K562 (cell line): Measurements from ENCODE around the gene FMOD. TPM values are rescaled to one million over a fixed set of nuclear protein-coding genes. Genes with fewer than 3 reads are reported as not detected.

ENCODE experiments used
- CUX1 ChIP-seq: fragments of 200-800 bp; sonication (Bioruptor generic); IDR thresholded peaks from 2 replicates; pipeline ENCODE4 v1.6.1; 2016; ENCODE audit warnings: missing genetic modification characterization, missing compliant biosample characterization
- ESRRA ChIP-seq: fragments of 450-650 bp; IDR thresholded peaks from 2 replicates; pipeline ENCODE4 v1.6.1; 2014; ENCODE audit warnings: low read depth, mild to moderate bottlenecking, moderate library complexity, borderline replicate concordance
- EZH2 ChIP-seq: IDR thresholded peaks from 2 replicates; pipeline ENCODE4 v1.6.1; 2012; ENCODE audit warnings: low read depth, mild to moderate bottlenecking, inconsistent platforms, low read length, borderline replicate concordance
- FOXO4 ChIP-seq: fragments of 450-650 bp; formaldehyde crosslinking; IDR thresholded peaks from 2 replicates; pipeline ENCODE4 v1.4.0; 2020; ENCODE audit warnings: mild to moderate bottlenecking, moderate library complexity
- HIVEP1 ChIP-seq: fragments of 250-450 bp; sonication (Bioruptor Pico); IDR thresholded peaks from 2 replicates; pipeline ENCODE4 v1.4.0; 2020; ENCODE audit warnings: mild to moderate bottlenecking
- PRMT5 ChIP-seq: sonication (generic); formaldehyde crosslinking; IDR thresholded peaks from 2 replicates; pipeline ENCODE4 v1.5.0; 2020; ENCODE audit warnings: missing genetic modification reagents
- RFX7 ChIP-seq: fragments of 250-450 bp; sonication (Bioruptor Pico); IDR thresholded peaks from 2 replicates; pipeline ENCODE4 v1.5.1; 2021; ENCODE audit warnings: mild to moderate bottlenecking
- SIX5 ChIP-seq, 2 experiments: IDR thresholded peaks; 2 replicates each; pipeline ENCODE4 v1.6.1; 2011; ENCODE audit warnings: low read length in 2 of 2, borderline replicate concordance in 1 of 2, low read depth in 1 of 2, mild to moderate bottlenecking in 1 of 2, moderate library complexity in 1 of 2; ENCODE audit not compliant: insufficient read depth in 1 of 2
- SNRNP70 ChIP-seq: fragments of 200-400 bp; formaldehyde crosslinking; optimal IDR thresholded peaks from 2 replicates; pipeline ENCODE3; 2017; ENCODE audit warnings: low read depth, low read length
- TFAP4 ChIP-seq: sonication (generic); formaldehyde crosslinking; IDR thresholded peaks from 2 replicates; pipeline ENCODE4 v1.8.0; 2022; ENCODE audit warnings: missing genetic modification reagents, mild to moderate bottlenecking, moderate library complexity, borderline replicate concordance
- THRAP3 ChIP-seq: fragments of 450-650 bp; IDR thresholded peaks from 2 replicates; pipeline ENCODE4 v1.6.1; 2016; ENCODE audit warnings: mild to moderate bottlenecking, inconsistent platforms, borderline replicate concordance
- ZNF431 ChIP-seq: sonication (generic); formaldehyde crosslinking; IDR thresholded peaks from 2 replicates; pipeline ENCODE4 v1.8.0; 2022; ENCODE audit warnings: mild to moderate bottlenecking, missing genetic modification reagents
- polyA plus RNA-seq, 8 experiments: library from polyadenylated mRNA; depleted of rRNA in 4 of 8; stranded (reverse) in 5 of 8; unstranded in 3 of 8; fragments of >200 nt; fragmentation: Nextera tagmentation in 2 of 8; fragmentation: Illumina TruSeq in 1 of 8; extraction: Ambion mirVana in 2 of 8; extraction: Trizol in 1 of 8; gene quantifications; 2 replicates each; pipeline versions ENCODE4 v1.2.1 to v1.2.3, GENCODE V29; 2011 to 2014; ENCODE audit warnings: inconsistent platforms in 1 of 8, missing spikeins in 1 of 8
- total RNA-seq, 7 experiments: library from RNA; depleted of rRNA in 6 of 7; stranded (reverse); fragments of >200 nt in 6 of 7; fragmentation: Illumina TruSeq in 2 of 7; extraction: Trizol in 2 of 7; gene quantifications; 2 replicates each; pipeline versions ENCODE4 v1.2.1 to v1.2.3, GENCODE V29; 2011 to 2021; ENCODE audit warnings: low replicate concordance in 1 of 7
- TF ChIP-seq, protein P1 (sequence below): fragments of 450-650 bp; IDR thresholded peaks from one replicate; pipeline ENCODE4 v1.6.1; 2018; ENCODE audit warnings: mild to moderate bottlenecking, moderate library complexity; ENCODE audit not compliant: partially characterized antibody

FMOD gene
- total and polyA plus RNA-seq, 9 of the 15 experiments (the other 6 are each of a cell fraction or from before 2014, with no cell fraction given), result 0.03 to 0.13 (median 0.03) TPM; not detected in 6

- TF ChIP-seq ZNF431 (CRISPR knock-in tag), result no peak
- no peak for TF ChIP-seq PRMT5 (CRISPR knock-in tag)
- TF ChIP-seq HIVEP1 (CRISPR knock-in tag), result peak; percentile 61; the same call in 1 of the 2 replicates
- TF ChIP-seq, protein P1, sequence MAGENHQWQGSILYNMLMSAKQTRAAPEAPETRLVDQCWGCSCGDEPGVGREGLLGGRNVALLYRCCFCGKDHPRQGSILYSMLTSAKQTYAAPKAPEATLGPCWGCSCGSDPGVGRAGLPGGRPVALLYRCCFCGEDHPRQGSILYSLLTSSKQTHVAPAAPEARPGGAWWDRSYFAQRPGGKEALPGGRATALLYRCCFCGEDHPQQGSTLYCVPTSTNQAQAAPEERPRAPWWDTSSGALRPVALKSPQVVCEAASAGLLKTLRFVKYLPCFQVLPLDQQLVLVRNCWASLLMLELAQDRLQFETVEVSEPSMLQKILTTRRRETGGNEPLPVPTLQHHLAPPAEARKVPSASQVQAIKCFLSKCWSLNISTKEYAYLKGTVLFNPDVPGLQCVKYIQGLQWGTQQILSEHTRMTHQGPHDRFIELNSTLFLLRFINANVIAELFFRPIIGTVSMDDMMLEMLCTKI, result no peak
- TF ChIP-seq ESRRA, result peak; percentile 95
- peak; percentile 100 for TF ChIP-seq TFAP4 (CRISPR knock-in tag)
- no peak for TF ChIP-seq RFX7
- TF ChIP-seq EZH2, result no peak
- TF ChIP-seq SIX5 (IDR thresholded peaks at IDR 0.05; ENCODE audit: borderline replicate concordance in 1 of 2, insufficient read depth in 1 of 2, low read depth in 1 of 2, low read length in 2 of 2), result no peak
- no peak for TF ChIP-seq SNRNP70
- no peak for TF ChIP-seq CUX1 (CRISPR knock-in tag)
- no peak for TF ChIP-seq FOXO4
- TF ChIP-seq THRAP3, result no peak
These were observed 39.3 kb downstream of the FMOD start (continued) for GRCh38 chr1:203311368-203312301.
